Embryonic facial prominence (tissue), 1 donor: ENCODE measurements around the gene MFAP2.
A peak's percentile ranks its signal among the peaks of the same experiment; 100 is the strongest.
"Not testable (repeated sequence)": the region's sequence is repeated elsewhere in the genome, so short reads cannot be mapped to it uniquely, and the experiment has no call there.

Experiments
- DNase-seq: peaks from one replicate; pipeline ENCODE4 v3.0.0-alpha.2; 2016; ENCODE audit errors: extremely low spot score

Gene MFAP2

DNA sequence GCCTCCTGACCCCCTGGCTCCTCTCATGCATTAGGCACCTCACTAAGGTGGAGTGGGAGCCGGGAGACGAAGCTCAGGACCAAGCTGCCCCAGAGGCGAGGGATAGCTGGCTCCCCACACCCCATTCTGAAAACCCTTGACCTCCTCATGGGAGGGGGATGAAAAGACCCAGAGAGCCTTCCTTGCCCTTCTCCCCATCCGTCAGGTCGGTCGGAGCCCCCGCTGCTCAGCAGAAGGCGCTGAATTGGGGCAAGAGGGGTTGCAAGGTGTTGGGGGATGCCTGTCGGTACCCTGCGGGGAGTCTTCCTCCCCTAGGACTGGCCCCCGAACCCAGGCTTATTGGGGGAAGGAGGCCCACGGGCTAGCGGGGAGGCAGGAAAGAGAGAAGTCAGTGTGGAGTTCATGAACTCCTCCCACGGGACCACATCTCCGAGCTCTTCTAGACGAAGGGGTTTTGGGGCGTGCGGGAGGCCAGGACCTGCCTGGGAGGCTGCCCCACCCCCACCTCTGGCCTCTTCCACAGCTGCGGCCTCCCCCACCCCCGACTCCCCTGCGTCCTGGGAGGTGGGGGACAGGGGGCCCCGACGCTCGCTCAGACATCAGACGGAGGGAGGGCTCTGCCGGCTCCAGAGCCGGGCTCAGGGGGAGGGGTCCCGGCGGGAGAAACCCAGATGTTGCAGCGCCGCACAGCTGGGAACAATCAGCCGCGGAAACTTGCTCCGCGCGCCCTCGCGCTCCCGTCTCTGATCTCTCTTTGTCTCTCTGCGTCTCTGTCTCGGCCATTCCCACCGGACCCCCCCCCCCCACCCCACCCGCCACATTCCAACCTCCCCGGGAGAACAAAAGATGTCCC, 719 bp downstream of the MFAP2 start:
- peak; percentile 45 for DNase-seq

DNA sequence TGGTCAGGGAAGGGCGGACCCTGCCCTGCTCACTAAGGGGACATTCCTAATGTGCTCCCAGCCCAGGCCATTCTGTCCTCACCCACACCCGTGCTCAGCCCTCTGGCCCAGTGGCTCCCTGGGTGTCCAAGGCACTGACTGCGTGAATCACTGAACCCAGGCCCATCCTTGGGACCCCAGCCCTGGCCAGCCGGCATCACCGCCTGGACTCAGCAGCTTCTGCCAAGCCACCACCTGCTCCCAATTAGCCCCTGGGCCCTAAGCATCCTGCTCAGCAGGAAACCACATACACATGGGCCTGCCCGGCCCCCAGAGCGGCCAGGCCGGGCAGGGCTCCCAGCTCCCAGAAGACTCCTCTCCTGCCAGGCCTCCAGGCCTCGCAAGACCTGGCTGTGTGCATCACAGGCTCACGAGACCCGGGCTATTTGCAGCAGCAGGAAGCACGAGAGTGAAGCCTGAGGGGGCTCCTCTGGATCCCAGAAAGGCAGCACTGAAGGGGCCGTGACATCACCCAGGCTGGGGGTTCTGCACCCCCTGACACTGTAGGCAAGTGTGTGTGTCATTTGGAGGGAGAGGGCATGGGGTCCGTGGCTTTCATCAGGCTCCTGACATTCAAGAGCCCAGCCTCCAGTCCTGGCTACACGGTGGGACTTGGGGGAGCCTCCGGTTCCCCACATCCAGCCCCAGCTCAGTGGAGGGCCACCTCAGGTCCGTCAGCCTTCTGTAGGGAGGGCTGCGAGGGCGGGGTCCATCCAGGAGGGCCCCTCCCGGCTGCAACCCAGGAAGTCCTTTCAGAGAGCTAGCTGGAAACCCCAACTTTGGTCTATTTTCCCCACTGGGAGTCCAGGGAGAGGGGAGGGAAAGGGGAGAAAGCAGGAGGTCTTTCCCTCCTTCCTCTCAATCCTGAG, 1.6 kb downstream of the MFAP2 start:
- no peak for DNase-seq

DNA sequence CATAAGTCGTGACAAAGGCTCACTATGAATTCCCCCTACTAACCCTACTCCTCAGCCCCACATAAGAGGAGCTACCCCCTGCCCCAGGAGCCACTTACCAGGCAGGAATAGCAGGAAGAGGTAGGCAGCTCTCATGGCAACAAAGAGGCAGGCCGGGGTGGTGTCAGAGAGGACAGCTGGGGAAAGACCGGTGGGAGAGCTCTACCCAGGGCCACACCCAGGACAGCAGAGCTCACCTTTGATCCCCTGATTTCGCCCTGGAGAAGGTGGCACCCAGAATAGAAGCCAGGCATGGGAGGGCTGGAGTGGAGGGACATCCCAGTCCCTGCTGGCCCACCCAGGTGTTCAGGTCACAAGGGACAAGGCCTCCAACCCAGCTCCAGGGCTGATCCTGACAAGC, 2.3 kb downstream of the MFAP2 start:
- DNase-seq, result no peak

DNA sequence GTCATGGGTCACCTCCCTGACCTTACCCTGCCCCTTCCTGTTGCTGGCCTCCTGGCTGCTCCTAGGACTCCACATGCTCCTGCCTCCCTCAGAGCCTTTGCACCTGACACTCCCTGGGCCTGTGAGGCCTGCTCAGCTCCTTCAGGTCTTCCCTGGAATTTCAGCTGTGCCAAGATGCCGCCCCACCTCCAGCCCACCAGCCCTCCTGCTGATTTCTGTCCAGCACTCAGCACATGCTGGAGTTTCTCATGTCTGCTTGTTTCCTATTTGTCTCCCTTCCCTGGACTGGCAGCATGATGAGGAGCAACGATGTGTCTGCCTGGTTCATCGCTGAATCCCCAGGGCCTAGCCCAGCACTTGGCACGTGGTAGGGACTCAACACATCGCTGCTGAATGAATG, 3.0 kb downstream of the MFAP2 start:
- DNase-seq, result no peak

DNA sequence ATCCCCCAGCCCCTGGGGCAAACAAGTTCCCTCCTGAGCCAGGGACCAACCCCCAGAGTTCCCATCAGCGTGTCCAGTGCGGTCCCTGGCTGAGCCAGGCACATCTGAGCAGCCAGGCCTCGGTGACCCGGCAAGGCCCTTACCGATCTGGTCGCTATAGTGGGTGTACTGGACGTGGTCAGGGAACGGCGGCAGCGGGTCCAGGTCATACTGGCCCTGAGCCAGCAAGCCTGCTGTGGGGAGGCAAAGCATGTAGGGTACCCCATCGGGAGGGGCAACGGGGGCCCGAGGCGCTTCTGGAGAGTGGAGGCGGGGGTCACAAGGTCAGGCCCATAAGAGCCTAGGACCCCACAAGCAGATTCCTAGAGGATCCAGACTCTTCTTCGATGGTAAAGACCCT, 3.5 kb downstream of the MFAP2 start:
- DNase-seq, result no peak

DNA sequence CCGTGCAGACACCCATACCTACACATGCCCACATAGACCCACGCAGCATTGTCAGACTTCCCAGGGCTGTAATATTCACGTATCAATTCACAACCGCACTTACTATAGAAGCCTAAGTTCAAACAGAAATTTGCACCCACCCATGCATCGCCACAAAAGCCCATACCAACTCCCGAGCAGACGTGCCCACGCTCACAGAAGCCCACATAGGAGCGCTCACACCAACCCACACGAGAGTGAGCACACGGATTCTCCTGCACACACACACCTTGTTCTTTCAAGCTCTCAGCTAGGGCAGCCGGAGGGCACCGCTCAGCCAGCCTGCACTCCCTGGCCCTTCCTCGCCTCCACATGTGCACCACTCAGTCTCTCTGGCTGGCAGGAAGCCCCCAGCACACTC, 4.6 kb downstream of the MFAP2 start:
- DNase-seq, result no peak

DNA sequence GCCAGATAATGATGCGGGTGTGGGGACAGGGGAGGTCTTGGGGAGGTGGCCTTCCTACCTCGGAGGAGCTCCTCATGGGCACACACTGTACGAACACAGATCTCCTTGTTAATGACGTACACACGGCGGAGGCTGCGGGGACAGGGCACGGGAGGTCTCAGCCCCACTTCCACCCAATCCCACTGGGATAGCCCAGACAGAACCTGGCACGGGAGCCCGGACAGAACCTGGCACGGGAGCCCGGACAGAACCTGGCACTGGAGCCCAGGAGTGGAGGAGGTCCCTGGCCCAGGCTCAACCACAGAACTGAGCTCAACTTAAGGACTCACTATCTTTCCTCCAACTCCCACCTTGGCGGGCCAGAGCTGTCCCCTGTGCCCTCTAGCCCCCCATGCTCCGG, 5.2 kb downstream of the MFAP2 start:
- no peak for DNase-seq

DNA sequence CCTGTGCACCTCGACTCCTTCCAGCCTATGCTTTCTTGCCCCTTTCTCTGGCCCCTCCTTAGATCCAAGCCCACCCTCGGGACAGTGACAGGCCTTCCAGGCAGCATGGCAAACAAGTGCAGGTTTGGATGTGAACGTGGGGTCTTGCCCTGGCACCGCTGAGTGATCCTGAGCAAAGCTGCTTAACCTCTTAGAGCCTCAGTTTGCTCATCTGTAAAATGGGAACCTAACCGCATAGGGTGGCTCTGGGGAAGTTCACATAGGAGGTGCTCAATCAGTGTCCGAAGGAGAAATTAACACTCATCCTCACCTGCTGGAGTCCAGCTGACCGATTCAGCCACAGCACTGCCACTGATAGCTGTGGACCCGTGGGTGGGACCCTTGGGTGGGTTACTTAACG, 7.2 kb downstream of the MFAP2 start:
- DNase-seq, result no peak

DNA sequence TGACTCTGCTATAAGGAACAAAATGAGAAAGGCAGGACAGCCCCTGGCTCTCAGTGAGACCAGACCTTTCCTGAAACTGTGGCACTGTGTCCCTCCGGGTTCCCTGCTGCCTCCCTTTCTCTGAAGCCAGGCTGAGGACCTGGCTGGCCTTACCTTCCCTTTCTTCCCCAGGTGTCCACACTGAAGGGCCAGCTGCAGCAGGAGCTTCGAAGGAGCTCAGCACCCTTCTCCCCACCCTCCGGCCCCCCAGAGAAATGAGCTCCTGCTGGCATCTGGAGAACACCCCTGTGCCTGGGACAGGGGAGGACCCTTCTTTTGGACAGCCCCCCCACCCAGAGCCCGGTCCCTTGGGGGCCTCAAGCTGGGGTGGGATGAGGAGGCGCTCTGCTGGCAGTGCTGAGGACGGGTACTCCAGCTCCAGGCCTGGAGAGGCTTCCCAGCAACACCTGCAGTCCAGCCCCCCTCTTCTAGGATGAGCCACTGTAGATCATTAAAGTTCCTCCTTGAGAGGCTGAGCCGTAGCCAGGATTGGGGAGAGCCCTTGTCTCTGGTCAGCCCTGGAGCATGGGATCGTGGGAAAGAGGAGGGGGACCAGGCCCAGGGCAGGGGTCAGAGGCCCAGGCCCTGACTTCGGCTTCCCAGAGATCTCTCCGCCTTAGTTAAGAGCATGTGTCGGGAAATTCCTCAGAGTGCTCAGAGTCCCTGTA, 8.1 kb downstream of the MFAP2 start:
- no peak for DNase-seq

DNA sequence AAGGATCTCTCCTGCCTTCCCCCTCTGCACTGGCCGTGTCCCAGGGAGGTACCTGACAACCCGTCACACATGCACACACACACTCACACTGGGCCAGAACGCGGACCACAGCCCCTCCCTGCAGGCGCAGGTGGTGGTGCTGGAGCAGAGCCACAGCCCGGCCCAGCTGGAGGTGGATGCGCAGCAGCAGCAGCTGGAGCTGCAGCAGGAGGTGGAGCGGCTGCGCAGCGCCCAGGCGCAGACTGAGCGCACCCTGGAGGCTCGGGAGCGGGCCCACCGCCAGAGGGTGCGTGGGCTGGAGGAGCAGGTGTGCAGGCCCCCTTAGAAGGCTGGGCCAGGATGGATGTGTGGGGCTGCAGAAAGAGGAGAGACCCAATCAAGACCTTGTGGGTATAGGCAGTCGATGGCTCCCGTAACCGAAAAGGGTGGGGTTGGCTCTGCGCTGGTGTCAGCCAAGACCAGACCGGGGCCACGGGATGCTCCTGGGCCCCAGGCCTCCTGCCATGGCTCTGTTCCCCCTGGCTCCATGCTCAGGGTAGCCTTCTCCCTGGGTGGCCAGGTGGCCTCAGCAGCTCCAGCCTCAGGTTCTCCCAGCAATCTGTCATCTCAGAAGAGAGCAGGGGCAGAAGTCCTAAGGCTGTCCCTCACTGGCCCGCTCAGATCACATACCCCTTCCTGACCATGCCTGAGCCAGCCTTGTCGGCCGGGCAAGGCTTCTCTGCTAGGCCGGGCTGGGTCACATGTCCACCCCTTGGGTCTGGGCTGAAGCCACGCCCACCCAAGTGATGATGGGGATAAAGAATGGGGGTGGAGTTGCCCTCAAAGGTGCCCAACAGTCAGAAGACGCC, 8.9 kb downstream of the MFAP2 start:
- DNase-seq, result no peak

DNA sequence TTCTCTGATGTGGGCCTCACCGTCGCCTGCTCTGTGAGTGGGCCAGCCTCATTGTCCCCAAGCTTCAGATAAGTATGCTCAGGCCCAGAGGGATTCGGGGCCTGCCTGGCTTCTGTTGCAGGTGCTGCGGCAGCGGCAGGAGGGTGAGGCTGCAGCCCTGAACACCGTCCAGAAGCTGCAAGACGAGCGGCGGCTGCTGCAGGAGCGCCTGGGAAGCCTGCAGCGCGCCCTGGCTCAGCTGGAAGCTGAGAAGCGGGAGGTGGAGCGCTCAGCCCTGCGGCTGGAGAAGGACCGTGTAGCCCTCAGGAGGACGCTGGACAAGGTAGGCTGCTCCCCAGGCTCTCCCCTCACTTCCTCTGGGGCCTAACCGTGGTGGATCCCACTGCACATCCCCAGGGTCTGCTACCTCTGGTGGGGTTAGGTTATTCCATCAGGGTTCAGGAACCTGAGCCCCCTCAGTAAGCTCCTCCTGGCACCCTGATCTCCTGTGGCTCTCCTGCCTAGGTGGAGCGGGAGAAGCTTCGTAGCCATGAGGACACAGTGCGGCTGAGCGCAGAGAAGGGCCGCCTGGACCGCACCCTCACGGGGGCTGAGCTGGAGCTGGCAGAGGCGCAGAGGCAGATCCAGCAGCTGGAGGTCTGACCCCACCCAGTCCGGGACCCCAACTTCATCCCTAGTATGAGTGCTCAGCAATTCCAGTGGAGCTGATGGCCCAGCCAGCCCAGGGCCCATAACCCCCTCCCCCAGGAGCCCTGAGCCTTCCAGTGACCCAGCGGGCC, 10.1 kb downstream of the MFAP2 start:
- DNase-seq, result no peak

DNA sequence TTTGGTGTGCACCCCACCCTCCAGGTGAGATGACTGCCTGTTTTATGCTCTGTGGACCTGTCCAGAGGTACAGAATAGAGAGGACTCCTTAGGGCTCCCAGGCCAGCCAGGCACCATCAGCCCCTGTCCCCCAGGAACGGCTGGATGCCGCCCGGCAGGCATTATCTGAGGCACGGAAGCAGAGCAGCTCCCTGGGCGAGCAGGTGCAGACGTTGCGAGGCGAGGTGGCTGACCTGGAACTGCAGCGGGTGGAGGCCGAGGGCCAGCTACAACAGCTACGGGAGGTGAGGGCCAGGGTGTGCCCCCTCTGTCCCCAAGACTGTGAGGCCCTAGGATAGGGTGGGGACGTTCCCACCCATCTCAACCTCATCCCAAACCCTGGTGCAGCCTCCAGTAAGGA, 10.8 kb downstream of the MFAP2 start:
- DNase-seq, result no peak

DNA sequence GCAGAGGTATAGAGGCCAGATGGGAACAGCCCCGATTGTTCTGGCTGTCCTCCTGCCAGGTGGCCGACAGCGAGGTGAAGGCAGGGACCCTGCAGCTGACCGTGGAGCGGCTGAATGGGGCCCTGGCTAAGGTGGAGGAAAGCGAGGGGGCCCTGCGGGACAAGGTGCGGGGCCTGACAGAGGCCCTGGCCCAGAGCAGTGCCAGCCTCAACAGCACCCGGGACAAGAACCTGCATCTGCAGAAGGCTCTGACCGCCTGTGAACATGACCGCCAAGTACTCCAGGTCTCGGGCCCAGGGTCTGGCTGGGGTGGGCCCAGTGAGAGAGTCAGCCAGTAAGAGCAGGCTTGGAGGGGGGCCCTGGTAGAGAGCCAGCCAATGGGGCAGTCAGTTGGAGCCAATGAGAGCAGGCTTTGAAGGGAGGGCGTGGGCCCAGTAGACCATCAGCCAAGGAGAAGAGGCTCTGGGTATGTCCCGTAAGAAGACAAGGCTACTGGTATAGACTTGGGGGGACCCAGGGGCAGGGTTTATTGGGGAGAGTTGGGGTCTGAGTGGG, 11.3 kb downstream of the MFAP2 start:
- no peak for DNase-seq

DNA sequence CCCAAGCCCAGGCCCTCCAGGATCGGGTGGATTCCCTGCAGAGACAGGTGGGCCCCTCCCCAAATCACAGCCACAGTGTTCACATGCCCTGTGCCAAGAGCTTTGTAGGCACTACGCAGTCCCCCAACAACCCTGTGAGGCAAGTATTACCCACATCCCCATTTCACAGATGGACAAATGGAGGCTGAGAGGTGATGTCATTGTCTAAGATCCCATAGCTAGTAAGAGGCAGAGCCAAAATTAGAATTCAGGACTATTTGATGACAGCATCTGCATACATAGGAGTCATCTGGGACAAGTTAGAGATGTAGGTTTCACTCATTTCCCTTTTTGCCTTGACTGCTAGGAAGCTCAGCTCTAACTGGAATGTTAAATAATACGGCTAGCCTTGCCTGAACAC, 12.0 kb downstream of the MFAP2 start:
- no peak for DNase-seq

DNA sequence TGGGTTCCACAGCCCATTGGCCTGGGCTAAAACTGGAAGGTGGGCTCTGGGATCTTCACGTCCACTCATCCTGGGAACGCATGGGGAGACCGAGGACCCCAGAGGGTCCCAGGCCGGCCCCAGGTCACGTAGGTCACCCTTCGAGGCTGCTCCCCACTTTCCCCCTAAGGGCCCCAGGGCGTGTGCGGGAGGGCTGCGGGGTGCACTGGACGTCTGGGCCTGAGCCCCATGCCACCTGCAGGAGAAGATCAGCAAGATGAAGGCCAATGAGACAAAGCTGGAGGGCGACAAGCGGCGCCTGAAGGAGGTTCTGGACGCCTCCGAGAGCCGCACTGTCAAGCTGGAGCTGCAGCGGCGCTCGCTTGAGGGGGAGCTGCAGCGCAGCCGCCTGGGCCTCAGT, 12.5 kb downstream of the MFAP2 start:
- no peak for DNase-seq

DNA sequence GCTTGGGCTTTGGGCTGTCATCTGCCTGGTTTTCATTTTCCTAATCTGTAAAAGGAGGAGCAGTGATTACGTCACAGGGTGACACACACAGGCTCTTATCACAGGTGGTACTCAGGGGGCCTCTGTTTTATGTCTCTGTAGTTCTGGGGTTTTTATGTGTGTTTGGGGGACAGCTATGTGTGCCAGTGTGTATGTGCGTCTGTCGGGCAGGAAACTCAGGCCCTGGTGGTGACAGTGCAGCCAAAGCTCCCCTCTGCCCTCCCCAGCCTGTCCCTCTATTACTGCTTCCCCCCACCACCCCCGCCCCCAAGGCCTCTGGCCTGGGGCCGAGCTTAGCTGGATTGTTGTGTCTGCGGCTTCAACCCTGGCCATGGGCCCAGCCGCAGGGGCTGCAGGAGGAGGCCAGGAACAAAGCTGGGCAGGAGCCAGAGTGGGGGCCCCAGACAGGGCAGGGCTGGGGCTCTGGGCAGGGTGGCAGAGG, 13.3 kb downstream of the MFAP2 start:
- no peak for DNase-seq

DNA sequence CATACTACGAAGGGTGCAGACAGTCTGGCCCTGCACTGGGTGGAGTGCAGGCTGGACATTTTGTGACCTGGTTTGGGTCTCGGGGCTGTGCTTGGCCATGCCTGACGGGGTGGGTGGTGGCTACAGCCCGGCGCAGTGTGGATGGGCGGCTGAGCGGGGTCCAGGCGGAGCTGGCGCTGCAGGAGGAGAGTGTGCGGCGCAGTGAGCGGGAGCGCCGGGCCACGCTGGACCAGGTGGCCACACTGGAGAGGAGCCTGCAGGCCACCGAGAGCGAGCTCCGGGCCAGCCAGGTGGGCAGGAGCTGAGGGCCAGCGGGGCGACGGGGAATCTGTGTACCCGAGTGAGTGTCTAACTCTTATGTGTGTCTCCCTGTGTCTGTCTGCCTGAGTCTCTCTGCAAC, 14.1 kb downstream of the MFAP2 start:
- DNase-seq, result no peak

DNA sequence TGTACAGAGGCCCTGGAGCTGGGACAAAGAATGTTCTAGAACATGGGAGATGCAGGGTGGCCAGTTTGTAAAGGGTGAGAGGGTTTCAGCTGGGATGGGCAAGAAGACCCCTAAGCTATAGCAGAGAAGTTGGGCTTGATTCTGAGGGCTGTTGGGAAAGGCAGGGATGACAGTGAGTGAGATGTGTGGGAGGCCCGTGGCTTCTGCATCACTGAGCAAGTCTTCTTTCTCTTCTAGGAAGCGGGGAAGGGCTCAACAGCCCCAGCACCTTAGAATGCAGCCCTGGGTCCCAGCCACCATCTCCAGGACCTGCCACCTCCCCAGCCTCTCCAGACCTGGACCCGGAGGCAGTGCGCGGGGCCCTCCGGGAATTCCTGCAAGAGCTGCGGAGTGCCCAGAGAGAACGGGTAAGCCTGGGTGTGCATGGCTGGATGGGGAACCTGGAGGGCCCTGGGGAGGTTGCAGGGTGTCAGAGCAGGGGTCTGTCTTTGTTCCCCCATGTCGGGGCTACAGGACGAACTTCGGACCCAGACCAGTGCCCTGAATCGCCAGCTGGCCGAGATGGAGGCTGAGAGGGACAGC, 14.8 kb downstream of the MFAP2 start:
- no peak for DNase-seq

DNA sequence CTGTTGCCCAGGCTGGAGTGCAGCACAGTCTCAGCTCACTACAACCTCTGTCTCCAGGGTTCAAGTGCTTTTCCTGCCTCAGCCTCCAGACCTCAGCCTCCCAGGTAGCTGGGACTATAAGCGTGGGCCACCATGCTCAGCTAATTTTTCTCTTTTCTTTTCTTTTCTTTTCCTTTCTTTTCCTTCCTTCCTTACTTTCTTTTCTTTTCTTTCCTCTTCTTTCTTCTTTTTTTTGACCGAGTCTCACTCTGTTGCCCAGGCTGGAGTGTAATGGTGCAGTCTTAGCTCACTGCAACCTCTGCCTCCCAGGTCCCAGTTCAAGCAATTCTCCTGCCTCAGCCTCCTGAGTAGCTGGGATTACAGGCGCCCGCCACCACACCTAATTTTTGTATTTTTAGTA, 16.3 kb downstream of the MFAP2 start:
- DNase-seq, result not testable (repeated sequence)
